Vagina (tissue), 2 donors: ENCODE data around the gene MAN1C1.

ENCODE experiments used
- CTCF ChIP-seq, 3 experiments: fragments of 450-650 bp in 2 of 3; fragments of 200-600 bp in 1 of 3; sonication (generic) in 1 of 3; IDR thresholded peaks; one replicate each; pipeline ENCODE4 v1.5.1; 2017 to 2019; ENCODE audit warnings: antibody characterized with exemption in 3 of 3, mild to moderate bottlenecking in 2 of 3, moderate library complexity in 2 of 3
- POLR2A ChIP-seq, 2 donors: fragments of 450-650 bp; IDR thresholded peaks; one replicate each; pipeline ENCODE4 v1.6.1; 2017; ENCODE audit warnings: antibody characterized with exemption in 2 of 2, mild to moderate bottlenecking in 2 of 2, moderate library complexity in 2 of 2
- POLR2AphosphoS5 ChIP-seq, 2 donors: sonication (generic); formaldehyde crosslinking; IDR thresholded peaks; one replicate each; pipeline ENCODE4 v1.9.0; 2017; ENCODE audit warnings: antibody characterized with exemption in 2 of 2, mild to moderate bottlenecking in 2 of 2, low read depth in 1 of 2; ENCODE audit not compliant: insufficient read depth in 1 of 2

DNA sequence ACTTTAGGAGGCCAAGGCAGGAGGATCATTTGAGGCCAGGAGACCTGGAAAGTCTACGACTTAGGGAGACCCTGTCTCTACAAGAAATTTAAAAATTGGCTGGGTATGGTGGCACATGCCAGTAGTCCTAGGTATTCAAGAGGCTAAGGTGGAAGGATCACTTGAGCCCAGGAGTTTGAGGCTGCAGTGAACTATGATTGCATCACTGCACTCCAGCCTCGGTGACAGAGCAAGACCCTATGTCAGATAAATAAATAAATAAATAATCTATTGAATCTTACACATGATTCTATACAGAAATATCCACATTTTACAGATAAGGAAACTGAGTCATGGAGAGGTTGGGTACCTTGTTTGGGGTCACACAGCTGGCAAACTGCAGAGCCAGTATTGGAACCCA lies 89.1 kb downstream of the MAN1C1 start:
- TF ChIP-seq CTCF (IDR thresholded peaks at IDR 0.05) (no peak), POLR2A (IDR thresholded peaks at IDR 0.05) (no peak), POLR2AphosphoS5 (IDR thresholded peaks at IDR 0.05; ENCODE audit: insufficient read depth in 1 of 2, low read depth in 1 of 2) (no peak)
